Transverse colon (tissue), 4 donors: ENCODE measurements around the gene URGCP.

Source experiments
- EP300 ChIP-seq: sonication (generic); formaldehyde crosslinking; IDR thresholded peaks from one replicate; pipeline ENCODE4 v1.6.1; 2017; ENCODE audit warnings: antibody characterized with exemption, low read depth
- POLR2A ChIP-seq: fragments of 450-650 bp; IDR thresholded peaks from one replicate; pipeline ENCODE4 v1.6.1; 2016; ENCODE audit warnings: antibody characterized with exemption, mild to moderate bottlenecking, moderate library complexity
- POLR2AphosphoS5 ChIP-seq, 3 donors: sonication (generic); formaldehyde crosslinking; IDR thresholded peaks; one replicate each; pipeline ENCODE4 v1.6.1; 2016; ENCODE audit warnings: antibody characterized with exemption in 3 of 3
- TF ChIP-seq, protein P1 (sequence below), 5 experiments: fragments of 200-600 bp in 3 of 5; fragments of 450-650 bp in 2 of 5; sonication (generic) in 3 of 5; IDR thresholded peaks; 1 replicate in 2 of 5; 2 replicates in 3 of 5; pipeline ENCODE4 v1.5.1; 2016 to 2017; ENCODE audit warnings: antibody characterized with exemption in 5 of 5, inconsistent platforms in 3 of 5, mild to moderate bottlenecking in 2 of 5, moderate library complexity in 1 of 5

DNA sequence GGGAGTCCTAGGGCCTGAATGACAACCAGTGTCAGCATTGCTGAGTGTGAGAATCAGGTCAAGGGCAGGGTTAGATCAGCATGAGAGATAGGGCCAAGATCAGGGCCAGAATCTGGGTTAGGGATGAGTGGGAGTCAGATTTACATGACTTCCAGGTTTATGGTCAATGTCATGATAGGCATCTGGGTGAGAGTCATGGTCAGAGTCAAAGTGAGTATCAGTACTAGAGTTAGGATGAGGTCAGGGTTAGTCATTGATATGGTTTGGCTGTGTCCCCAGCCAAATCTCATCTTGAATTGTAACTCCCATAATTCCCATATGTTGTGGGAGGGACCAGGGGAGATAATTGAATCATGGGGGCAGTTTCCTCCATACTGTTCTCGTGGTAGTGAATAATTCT, 49.4 kb downstream of the URGCP start:
- no peak for TF ChIP-seq POLR2A
- TF ChIP-seq, protein P1, sequence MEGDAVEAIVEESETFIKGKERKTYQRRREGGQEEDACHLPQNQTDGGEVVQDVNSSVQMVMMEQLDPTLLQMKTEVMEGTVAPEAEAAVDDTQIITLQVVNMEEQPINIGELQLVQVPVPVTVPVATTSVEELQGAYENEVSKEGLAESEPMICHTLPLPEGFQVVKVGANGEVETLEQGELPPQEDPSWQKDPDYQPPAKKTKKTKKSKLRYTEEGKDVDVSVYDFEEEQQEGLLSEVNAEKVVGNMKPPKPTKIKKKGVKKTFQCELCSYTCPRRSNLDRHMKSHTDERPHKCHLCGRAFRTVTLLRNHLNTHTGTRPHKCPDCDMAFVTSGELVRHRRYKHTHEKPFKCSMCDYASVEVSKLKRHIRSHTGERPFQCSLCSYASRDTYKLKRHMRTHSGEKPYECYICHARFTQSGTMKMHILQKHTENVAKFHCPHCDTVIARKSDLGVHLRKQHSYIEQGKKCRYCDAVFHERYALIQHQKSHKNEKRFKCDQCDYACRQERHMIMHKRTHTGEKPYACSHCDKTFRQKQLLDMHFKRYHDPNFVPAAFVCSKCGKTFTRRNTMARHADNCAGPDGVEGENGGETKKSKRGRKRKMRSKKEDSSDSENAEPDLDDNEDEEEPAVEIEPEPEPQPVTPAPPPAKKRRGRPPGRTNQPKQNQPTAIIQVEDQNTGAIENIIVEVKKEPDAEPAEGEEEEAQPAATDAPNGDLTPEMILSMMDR (IDR thresholded peaks at IDR 0.05): no peak
- no peak for TF ChIP-seq POLR2AphosphoS5 (IDR thresholded peaks at IDR 0.05)
- no peak for TF ChIP-seq EP300
